Measurements from ENCODE around the gene MYO9A.

DNA sequence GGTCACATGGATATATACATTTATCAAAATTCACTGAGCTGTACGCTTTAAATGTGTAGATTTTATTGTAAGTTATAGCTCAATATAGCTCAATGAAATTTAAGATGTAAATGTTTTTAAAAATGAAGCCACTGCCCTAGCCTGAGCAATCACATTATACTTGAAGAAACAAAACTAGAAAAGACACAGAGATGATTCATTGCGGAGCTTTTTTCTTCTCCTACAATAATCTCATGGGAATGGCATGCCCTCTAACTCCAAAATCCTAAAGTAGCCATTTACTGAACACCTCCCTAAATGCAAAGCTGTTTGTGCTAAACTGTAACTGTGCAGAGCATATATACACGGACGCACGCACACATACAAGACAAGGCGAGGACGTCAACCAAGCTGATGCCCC lies 84.2 kb downstream of the MYO9A start:
- TF ChIP-seq, protein P1, sequence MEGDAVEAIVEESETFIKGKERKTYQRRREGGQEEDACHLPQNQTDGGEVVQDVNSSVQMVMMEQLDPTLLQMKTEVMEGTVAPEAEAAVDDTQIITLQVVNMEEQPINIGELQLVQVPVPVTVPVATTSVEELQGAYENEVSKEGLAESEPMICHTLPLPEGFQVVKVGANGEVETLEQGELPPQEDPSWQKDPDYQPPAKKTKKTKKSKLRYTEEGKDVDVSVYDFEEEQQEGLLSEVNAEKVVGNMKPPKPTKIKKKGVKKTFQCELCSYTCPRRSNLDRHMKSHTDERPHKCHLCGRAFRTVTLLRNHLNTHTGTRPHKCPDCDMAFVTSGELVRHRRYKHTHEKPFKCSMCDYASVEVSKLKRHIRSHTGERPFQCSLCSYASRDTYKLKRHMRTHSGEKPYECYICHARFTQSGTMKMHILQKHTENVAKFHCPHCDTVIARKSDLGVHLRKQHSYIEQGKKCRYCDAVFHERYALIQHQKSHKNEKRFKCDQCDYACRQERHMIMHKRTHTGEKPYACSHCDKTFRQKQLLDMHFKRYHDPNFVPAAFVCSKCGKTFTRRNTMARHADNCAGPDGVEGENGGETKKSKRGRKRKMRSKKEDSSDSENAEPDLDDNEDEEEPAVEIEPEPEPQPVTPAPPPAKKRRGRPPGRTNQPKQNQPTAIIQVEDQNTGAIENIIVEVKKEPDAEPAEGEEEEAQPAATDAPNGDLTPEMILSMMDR (IDR thresholded peaks at IDR 0.05), result no peak
- TF ChIP-seq POLR2AphosphoS5 (IDR thresholded peaks at IDR 0.05) (no peak), POLR2A (IDR thresholded peaks at IDR 0.05; ENCODE audit: low read depth) (no peak), EP300 (IDR thresholded peaks at IDR 0.05) (no peak)
